Stomach smooth muscle (tissue), 2 donors: Measurements from ENCODE around the gene ZNF488.

ENCODE experiments used
- H3K27ac ChIP-seq: one replicate; pipeline ENCODE4 v1.7.0; 2013; ENCODE audit warnings: mild to moderate bottlenecking, low read length, inconsistent platforms
- H3K27me3 ChIP-seq, 2 donors: one replicate each; pipeline ENCODE4 v1.7.0; 2013; ENCODE audit warnings: low read length in 2 of 2; ENCODE audit not compliant: insufficient read depth in 2 of 2, control insufficient read depth in 1 of 2
- H3K36me3 ChIP-seq, 2 donors: one replicate each; pipeline ENCODE4 v1.7.0; 2013; ENCODE audit warnings: low read length in 2 of 2; ENCODE audit not compliant: control insufficient read depth in 2 of 2, insufficient read depth in 2 of 2
- H3K4me1 ChIP-seq: one replicate; pipeline ENCODE4 v1.7.0; 2013; ENCODE audit warnings: low read length; ENCODE audit not compliant: control insufficient read depth, insufficient read depth
- H3K4me3 ChIP-seq, 2 donors: one replicate each; pipeline ENCODE4 v1.7.0; 2013; ENCODE audit warnings: low read length in 2 of 2
- H3K9ac ChIP-seq, 2 donors: one replicate each; pipeline ENCODE4 v1.7.0; 2013; ENCODE audit warnings: low read length in 2 of 2, mild to moderate bottlenecking in 1 of 2
- H3K9me3 ChIP-seq, 2 donors: one replicate each; pipeline ENCODE4 v1.7.0; 2013; ENCODE audit warnings: low read length in 2 of 2; ENCODE audit not compliant: control insufficient read depth in 2 of 2
- donor health status: healthy.
- donor health status: Pancreatic carcinoma.

Gene ZNF488

GRCh38 chr10:47365431-47366180 is 18.5 kb downstream of the ZNF488 start:
- H3K27me3 ChIP-seq, result no peaks in the 10 kb centered on the region
- no peak overlapping the region for H3K4me3 ChIP-seq
- H3K27ac ChIP-seq, result no peak overlapping the region
- H3K9me3 ChIP-seq, result no peaks in the 10 kb centered on the region
- H3K4me1 ChIP-seq, result no peaks in the 10 kb centered on the region
- no peak overlapping the region for H3K9ac ChIP-seq
- H3K36me3 ChIP-seq, result no peaks in the 10 kb centered on the region

- no peaks in the 10 kb centered on the region for H3K27me3 ChIP-seq
- H3K27ac ChIP-seq, result no peak overlapping the region
- H3K4me3 ChIP-seq, result no peak overlapping the region
- H3K4me1 ChIP-seq, result no peaks in the 10 kb centered on the region
- H3K36me3 ChIP-seq, result no peaks in the 10 kb centered on the region
- no peak overlapping the region for H3K9ac ChIP-seq
- no peaks in the 10 kb centered on the region for H3K9me3 ChIP-seq
These were observed 19.2 kb downstream of the ZNF488 start for GRCh38 chr10:47364911-47365310.

- no peaks in the 10 kb centered on the region for H3K36me3 ChIP-seq
- H3K9me3 ChIP-seq, result no peaks in the 10 kb centered on the region
- H3K27me3 ChIP-seq, result no peaks in the 10 kb centered on the region
- H3K4me1 ChIP-seq, result no peaks in the 10 kb centered on the region
- no peak overlapping the region for H3K4me3 ChIP-seq
- H3K27ac ChIP-seq, result no peak overlapping the region
- no peak overlapping the region for H3K9ac ChIP-seq
These were observed 19.7 kb downstream of the ZNF488 start for GRCh38 chr10:47364366-47364765.

DNA sequence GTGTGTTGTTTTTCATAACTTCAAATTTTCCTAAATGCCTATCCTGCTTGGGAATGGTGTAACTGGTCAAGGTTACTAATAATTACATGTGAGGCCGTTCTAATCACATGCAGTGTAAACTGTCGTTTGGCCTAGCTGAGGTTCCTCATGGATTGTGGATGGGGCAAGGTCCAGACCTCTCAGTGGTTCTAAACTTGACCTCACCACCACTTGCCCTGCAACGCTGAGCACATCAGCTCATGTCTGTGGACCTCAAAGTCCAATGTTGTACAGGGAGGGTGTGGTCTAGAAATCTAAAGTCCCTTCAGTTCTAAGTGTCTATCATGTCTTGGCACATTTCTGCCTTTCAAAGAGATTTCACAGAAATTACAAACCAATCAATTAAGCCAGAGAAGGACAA is 20.3 kb downstream of the ZNF488 start:
- H3K9me3 ChIP-seq, result no peaks in the 10 kb centered on the region
- H3K9ac ChIP-seq, result no peak overlapping the region
- no peak overlapping the region for H3K4me3 ChIP-seq
- H3K4me1 ChIP-seq, result no peaks in the 10 kb centered on the region
- H3K36me3 ChIP-seq, result no peaks in the 10 kb centered on the region
- H3K27me3 ChIP-seq, result peaks cover 0 to 2% of the 10 kb centered on the region in 2 donors
- H3K27ac ChIP-seq, result no peak overlapping the region

- no peaks in the 10 kb centered on the region for H3K9me3 ChIP-seq
- H3K27ac ChIP-seq, result no peak overlapping the region
- H3K4me3 ChIP-seq, result no peak overlapping the region
- H3K36me3 ChIP-seq, result no peaks in the 10 kb centered on the region
- H3K9ac ChIP-seq, result no peak overlapping the region
- H3K4me1 ChIP-seq, result no peaks in the 10 kb centered on the region
- H3K27me3 ChIP-seq, result peaks cover 0 to 2% of the 10 kb centered on the region in 2 donors
These were observed 21.9 kb downstream of the ZNF488 start for GRCh38 chr10:47362199-47362598.

DNA sequence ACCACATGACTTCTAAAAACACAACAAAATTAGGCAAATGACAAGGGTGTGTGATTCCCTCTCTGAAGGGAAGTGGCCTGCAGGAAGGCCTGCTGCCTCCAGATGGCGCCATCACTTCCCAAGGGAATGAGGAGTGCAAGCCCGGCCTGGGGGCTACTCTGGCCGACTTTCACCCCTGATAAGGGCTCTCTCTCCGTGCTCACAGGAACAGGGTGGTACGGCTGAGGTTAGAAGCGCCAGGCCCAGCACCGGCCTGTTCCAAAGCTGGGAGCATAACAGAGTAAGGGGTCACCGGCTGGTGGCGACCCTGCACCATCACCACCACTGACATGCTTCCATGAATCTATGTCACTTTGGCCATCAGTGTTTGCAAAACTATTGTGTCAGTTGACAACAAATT is 22.8 kb downstream of the ZNF488 start:
- H3K36me3 ChIP-seq, result no peaks in the 10 kb centered on the region
- H3K27ac ChIP-seq, result no peak overlapping the region
- peaks cover 0 to 2% of the 10 kb centered on the region in 2 donors for H3K27me3 ChIP-seq
- no peaks in the 10 kb centered on the region for H3K4me1 ChIP-seq
- H3K9ac ChIP-seq, result no peak overlapping the region
- H3K4me3 ChIP-seq, result no peak overlapping the region
- no peaks in the 10 kb centered on the region for H3K9me3 ChIP-seq

- no peak overlapping the region for H3K27ac ChIP-seq
- no peak overlapping the region for H3K9ac ChIP-seq
These were observed 23.6 kb downstream of the ZNF488 start for GRCh38 chr10:47360419-47361040.

DNA sequence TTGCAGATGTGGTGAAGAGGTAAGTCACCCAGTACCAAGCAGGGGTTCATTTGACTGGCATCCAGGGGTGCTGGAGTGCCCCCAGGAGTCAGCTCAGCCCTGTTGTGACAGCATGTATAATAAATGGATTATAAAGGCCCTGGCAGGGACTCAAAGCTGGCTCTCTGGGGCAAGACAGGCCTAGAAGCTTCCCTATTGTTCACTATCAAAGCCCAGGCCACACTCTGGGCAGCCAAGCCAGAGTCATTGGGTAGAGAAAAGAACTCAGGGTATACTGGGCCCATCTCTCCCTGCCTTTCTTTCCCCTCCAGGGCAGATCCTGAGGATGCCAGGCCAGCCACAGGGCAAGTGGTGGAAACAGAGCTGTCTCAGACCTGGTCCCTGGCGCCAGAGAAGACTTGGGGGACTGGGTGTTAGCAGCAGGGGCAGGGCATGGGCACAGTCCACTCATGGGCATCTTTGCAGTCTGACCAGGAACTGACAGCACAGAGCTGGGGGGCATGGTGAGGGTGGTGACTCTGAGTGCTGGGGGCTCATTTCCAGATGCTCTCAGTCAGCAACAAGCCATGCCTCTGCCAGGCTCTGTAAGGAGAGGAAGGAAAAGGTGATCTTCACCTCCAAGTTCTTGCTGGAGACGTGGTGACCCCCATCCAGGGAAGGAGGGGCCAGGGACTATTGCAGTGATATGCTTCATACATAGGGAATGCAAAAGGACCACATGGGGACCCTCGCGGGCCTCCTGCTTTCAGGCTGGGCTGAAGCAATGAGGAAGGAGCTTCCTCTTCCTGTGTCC is 24.3 kb downstream of the ZNF488 start:
- Histone ChIP-seq H3K27me3 (peaks cover 0 to 2% of the 10 kb centered on the region in 2 donors), H3K9ac (no peak overlapping the region), H3K36me3 (no peaks in the 10 kb centered on the region), H3K4me1 (no peaks in the 10 kb centered on the region), H3K4me3 (no peak overlapping the region), H3K9me3 (no peaks in the 10 kb centered on the region), H3K27ac (no peak overlapping the region)

More at GRCh38 chr10:47360419-47361040, 23.6 kb downstream of the ZNF488 start:
- no peaks in the 10 kb centered on the region for H3K9me3 ChIP-seq
- peaks cover 0 to 2% of the 10 kb centered on the region in 2 donors for H3K27me3 ChIP-seq
- H3K4me3 ChIP-seq, result no peak overlapping the region
- H3K4me1 ChIP-seq, result no peaks in the 10 kb centered on the region
- no peaks in the 10 kb centered on the region for H3K36me3 ChIP-seq

GRCh38 chr10:47359101-47359500 is 25.0 kb downstream of the ZNF488 start:
- Histone ChIP-seq H3K4me3 (no peak overlapping the region), H3K9ac (no peak overlapping the region), H3K36me3 (no peaks in the 10 kb centered on the region), H3K9me3 (no peaks in the 10 kb centered on the region), H3K27me3 (peaks cover 0 to 2% of the 10 kb centered on the region in 2 donors), H3K4me1 (no peaks in the 10 kb centered on the region), H3K27ac (no peak overlapping the region)

DNA sequence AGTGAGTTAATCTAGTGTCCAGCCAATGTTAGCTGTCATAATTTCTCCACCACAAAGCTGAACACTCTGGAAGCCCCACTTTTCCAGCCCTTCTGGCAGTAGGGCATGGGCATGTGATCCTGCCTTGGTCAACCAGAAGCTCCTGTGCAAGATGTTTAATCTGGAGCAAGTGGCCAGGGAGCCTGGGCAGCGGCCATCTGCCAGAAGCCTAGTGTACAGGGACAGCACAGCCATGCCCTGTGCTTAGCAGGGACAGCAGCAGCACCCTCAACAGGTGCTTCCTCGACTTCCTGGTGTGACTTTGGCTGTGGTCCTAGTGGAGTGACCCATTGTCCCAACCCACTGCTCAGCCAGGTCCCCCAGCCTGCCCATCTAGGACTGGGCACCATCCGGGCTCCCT is 25.6 kb downstream of the ZNF488 start:
- no peaks in the 10 kb centered on the region for H3K4me1 ChIP-seq
- H3K9me3 ChIP-seq, result no peaks in the 10 kb centered on the region
- H3K27me3 ChIP-seq, result peaks cover 0 to 2% of the 10 kb centered on the region in 2 donors

More for the DNA sequence above, 25.6 kb downstream of the ZNF488 start:
- Histone ChIP-seq H3K9ac (no peak overlapping the region), H3K36me3 (no peaks in the 10 kb centered on the region), H3K4me3 (no peak overlapping the region), H3K27ac (no peak overlapping the region)
